GM21447 (cell line): Measurements from ENCODE around the gene HS3ST4.

ENCODE experiments used
- ATAC-seq: cut with Tn5 transposase; IDR thresholded peaks from one replicate; pipeline ENCODE4 v1.9.1; 2021; ENCODE audit not compliant: unreplicated experiment

Gene HS3ST4

DNA sequence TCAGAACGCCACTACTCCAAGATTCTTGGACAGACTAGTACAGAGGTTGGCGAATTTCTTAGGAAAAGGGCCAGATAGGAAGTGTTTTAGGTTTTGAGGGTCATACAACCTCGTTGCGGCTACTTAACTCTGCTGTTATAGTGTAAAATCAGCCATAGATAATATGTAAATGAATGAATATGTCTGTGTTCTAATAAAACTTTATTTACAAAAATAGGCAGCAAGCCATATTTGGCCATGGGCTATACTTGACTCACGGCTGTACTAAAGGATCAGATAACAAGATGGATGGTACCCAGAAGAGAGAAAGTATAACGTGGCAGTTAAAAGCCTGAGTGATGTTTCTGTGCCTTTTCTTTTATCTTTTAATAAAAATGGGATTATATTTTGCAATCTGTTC lies 125.5 kb downstream of the HS3ST4 start:
- no peak for ATAC-seq

DNA sequence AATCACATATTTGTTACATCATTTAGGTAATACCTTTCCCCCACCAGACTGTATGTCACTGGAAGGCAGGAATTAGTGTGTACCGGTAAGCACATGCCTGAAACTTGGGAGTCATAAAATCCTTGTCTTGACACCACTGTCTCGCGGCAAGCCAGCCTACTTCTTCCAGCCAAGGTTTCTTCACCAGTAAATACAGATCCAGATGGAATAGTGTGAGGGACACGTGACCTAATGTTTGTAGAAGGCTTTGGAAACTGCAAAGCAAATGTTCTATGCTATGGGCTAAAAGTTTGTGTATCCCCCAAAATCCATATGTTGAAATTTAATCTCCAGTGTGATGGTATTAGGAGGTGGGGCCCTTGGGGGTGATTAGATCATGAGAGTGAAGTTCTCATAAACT lies 126.1 kb downstream of the HS3ST4 start:
- no peak for ATAC-seq

DNA sequence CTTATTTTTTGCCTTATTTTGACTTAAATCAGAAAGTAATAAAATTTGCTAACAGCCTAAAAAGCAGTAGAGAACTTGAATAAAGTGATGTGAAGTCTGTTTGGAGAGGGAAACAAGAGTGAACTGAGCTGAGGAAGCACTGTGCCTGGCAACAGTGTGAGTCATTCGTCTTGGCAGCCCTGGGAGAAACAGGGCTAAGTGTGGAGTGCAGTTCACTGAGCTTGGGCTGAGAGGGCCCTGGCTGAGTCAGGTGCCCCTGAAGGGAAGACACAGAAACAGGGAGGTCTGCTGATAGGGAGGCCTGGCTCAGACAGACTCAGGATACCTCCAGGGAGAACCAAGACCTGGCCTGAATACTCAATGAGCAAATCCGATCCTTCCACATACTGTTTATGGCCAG lies 132.1 kb downstream of the HS3ST4 start:
- ATAC-seq: no peak

DNA sequence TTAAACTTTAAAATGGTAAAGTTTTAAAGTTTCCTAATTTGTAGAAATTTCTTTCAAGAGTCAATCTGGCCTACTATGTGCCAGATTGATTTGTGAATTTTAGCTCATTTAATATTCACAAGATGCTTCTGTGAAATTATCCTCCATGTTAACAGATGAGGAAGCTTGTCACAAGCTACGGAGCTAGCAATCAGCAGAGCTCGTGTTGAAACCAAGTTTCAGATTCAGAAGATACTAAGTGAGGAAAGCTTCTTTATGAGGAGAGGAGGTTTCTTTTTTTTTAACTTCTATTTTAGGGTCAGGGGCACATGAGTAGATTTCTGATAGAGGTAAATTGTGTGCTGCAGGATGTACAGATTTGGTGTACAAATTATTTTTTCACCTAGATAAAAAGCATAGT lies 135.9 kb downstream of the HS3ST4 start:
- no peak for ATAC-seq

DNA sequence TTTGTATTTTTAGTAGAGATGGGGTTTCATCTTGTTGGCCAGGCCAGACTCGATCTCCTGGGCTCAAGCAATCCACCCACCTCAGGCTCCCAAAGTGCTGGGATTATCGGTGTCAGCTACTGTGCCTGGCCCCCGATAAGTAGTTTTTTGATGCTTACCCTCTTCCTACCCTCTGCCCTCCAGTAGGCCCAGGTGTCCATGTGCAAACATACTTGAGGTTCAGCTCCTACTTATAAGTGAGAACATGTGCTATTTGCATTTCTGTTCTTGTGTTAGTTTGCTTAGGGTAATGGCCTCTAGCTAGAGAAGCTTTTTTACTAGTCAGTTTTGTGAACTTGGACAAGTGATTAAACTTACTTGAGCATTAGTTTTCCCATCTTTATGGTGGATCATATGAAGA lies 136.8 kb downstream of the HS3ST4 start:
- no peak for ATAC-seq

DNA sequence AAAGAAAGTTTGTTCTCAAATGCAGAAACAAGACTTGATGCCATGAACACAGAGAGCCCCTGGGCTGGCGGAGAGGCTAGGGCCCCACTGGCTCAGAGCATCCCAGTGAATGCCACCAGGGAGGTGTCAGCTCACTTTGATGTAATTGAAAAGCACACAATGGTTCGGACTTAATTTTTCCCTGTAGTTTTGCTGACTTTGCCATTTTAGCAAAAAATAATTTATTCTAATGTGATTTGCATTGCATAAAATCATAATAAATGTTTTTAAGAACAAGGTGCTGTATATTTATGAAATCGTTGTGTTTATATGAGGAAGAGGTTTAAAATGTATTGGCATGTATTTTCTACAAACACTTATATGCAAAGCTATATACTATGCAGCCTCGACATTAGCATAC lies 140.5 kb downstream of the HS3ST4 start:
- no peak for ATAC-seq

DNA sequence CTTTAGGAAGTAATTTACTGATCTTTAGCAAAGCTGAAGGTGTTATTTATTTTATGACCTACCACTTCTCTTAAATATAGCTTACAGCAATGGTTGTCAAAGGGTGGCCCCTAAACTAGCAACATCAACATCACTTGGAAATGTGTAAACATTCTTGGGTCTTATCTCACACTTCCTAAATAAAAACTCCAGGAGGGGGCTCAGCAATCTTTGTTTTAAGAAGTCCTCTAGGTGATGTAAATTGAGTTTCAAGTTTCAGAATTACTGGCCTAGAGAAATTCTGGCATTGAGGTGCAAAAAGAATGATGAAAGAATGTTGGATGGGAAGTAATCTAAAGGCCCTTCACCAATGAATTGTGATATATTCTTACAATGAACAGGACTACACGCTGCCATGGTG lies 142.3 kb downstream of the HS3ST4 start:
- no peak for ATAC-seq

DNA sequence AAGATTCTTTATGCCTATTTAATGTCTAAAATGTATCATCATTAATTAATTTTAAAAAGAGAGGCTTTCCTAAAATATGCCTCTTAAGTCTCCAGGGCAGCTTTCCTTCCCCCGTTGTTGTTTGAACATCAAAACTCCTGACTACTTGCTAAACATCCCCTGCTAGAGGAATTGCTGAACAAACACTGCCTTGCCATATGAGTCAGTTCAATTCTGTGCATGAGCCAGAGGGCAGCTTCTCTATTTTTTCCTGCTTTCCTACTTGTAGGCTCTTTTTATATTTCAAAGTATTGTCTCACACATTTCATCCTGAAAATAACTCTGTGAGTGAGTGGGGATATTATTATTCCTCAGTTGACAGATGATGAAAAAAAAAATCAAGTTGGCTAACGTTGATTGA lies 143.4 kb downstream of the HS3ST4 start:
- ATAC-seq: no peak

DNA sequence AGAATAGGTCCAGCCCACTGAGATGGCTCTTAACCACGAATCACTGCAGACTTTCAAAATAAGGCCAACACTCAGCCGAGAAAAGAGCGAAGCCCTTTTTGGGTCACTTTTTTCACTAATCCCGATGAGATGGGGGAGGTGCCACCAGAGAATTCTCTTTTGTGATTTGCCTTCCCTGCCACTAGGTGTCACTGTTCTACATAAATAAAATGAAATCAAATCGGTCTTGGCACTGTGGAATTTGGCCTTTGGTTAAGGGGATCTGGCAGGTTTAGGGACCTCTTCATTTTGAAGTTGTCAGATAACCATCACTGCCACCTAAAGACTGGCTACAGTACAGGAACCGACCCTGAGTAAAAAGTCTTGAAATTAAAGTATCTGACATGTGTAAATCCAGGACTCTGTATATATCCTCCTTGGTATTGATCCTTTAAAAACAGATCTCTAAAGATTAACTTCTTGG lies 147.0 kb downstream of the HS3ST4 start:
- ATAC-seq: no peak

DNA sequence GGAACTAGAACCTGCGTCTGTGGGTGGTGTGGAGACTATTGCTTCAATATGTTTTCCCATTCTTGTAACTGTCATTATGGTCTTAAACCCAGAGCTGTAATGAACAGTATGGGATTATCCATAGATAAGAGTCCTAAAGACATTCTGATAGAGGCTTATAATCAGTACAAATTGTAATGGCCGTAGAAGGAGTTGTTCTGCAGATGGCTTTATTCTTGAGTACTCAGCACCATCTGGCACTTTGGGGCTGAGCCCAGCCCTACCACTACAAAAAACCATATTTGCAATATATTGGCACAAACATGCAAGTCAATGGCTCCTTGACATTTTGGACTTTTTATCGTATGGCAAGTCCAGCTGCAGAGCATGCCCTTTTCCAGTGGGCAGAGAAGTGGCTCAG lies 150.0 kb downstream of the HS3ST4 start:
- no peak for ATAC-seq

DNA sequence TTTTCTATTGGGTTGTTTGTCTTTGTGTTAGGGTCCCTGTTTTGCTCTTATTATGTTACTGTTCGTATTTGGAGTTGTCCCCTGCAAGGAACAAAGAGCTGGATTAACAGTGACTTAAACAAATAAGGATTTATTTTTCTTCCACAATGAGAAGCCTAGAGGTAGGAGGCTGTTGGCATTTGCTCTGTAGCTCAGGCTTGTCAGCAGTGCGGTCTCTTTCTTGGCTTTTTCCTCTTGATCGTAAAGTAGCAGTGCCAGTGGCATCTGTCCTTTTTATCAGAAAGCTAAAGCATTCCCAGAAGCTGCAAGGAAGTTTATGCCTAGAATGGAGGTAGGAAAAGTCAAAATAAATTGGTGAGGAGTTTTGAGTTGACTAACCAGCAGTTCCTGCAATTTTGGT lies 154.1 kb downstream of the HS3ST4 start:
- ATAC-seq: no peak

DNA sequence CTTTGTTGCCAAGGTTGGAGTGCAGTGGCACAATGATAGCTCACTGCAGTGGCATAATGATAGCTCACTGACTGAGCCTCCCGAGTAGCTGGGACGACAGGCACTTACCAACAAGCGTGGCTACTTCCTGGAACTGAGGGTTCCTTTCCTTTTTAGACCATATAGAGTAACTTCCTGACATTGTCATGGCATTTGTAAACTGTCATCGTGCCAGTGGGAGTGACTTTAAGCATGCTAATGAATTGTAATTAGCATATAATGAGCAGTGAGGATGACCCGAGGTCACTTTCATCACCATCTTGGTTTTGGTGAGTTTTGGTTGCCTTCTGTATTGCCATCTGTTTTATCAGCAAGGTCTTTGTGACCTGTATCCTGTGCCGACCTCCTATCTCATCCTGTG lies 162.4 kb downstream of the HS3ST4 start:
- ATAC-seq: no peak

DNA sequence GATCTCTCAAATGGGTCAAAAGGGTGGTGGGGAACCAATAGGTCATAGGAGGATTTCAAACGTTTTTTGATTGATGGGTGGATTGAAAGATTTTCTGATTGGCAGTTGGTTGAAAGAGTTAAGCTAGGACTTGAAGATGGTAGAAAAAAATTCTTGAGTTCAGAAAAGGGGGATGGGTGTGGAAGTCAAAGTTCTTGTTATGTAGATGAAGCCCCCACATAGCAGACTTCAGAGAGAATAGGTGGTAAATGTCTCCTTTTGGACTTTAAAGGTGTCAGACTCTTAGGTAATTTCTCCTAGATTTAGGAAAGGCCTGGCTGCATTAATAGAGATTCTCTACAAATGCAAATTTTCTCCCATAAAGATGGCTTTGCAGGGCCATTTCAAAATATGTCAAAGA lies 163.3 kb downstream of the HS3ST4 start:
- ATAC-seq: no peak

DNA sequence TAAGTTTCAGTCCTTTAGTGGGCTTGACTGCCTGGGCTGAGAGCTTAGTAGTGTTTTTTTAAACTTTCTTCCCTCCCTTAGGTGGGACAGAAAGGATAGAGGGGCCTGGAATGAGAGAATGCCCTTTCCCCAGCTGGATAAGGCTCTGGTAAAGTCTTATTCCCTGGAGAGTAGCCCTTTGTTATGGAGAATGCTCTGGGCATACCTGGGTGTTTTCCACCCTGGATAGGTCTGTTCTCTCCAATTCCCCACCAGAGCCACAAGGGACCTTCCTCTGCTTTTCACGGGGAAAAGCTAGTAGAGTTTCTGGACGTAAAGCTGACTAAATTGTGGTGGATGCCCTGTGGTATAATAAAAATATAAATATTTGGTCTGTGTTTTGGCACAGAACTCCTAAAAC lies 164.1 kb downstream of the HS3ST4 start:
- no peak for ATAC-seq

DNA sequence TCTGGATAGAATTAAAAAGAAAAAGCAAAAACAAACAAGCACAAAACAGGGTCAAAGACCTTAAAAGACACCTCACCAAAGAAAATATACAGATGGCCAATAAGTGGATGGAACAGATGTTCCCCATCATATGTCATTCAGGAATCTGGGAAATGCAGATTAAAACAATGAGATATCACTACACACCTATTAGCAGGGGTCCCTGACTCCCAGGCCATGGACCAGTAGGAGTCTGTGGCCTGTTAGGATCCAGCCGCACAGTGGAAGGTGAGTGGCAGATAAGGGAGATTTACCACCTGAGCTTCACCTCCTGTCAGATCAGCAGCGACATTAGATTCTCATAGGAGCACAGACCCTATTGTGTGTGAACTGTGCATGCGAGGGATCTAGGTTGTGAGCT lies 167.9 kb downstream of the HS3ST4 start:
- no peak for ATAC-seq

DNA sequence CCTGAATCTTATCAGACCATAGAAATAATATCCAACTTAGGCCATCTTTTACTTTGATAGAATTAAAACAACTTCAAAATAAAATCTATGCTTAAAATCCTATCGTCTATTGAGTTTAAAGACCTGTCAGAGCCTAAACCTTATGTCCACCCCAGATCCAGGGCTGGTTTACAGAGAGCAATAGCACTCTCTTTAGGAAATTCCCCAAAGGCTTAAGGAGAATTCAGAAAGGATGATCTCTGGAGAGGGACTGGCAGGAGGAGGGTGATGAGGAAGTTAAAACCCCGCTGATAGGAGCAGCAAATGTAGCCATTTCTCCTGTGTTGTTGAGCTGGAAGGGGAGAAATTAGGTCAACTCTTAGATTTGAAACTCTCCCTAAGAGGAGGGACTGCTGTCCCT lies 175.3 kb downstream of the HS3ST4 start:
- no peak for ATAC-seq

DNA sequence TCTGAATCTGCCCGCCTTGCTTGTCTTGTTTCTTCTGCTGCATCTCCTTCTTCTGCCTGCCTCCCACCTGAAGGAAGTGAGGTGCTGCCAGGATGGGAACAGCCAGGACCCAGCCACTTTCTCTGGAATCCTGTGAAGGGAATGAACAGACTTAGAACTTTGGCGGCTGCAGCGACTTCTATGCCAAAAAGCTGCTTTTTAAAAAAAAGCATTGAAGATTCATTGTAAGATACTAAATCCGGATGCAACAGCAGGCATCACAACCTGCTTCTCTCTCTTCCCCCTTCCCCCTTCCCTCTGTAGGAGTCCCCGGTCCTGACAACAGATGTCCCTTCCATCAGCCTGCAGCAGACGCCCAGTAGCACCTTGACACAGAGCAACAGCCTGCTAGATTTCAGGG lies 176.3 kb downstream of the HS3ST4 start:
- ATAC-seq: no peak

DNA sequence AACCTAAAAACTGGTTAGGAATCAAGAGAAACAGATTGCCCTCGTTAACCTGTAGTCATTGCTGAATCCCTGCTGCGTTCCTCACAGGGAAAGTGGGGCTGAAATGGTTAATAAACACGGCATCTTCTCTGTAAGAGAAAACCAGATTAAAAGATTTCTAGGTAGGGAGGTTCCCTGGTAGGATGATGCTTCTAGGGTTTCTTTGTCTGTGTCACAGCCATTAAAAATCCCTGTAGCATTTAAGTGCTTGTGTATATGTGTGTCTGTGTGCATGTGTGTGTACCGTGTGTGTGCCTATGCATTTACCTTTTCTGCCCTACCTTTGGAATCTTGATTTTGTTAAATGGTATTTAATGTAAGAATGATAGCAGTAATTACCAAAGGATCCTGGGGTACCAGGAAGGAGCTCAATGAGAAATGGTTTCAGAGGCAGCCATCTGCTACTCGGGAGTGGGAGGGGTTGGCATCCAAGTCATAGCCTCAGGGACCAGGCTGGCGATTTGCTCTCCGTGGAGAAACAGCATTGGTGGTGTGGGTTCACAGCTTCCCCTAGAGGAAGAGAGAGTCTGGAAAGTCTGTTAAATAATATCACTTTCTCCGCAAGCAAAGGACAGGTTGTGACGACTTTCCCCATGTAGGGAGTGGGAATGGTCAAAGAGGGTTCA lies 177.1 kb downstream of the HS3ST4 start:
- no peak for ATAC-seq

DNA sequence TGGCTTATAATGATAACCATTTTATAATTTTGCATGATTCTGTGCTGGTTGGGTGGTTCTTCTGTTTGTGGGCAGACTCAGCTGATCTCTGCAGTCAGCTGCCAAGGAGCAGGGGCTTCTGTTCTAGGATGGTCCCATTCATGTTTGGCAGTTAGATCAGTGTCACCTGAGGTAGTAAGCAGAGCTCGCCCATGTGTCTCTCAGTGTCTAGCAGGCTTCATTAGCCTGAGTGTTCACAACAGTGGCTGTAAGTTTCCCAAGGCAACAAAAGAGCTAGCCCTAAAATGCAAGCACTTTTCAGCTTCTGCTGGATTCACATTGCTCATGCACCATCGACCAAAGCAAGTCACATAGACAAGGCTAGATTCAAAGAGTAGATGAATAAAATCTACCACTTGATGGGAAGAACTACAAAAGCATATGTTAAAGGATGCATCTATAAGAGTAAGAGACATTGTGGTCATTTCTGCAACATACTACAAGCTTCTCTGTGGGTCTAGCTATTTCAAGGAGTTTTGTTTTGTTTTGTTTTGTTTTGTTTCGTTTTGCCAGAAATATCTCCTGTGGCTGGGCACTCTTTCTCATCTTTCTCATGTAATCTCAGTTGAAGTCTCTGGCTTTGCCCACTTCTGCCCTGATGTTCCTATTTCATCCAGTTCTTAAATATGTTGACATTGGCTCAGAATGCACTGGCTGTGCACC lies 180.8 kb downstream of the HS3ST4 start:
- ATAC-seq: no peak

DNA sequence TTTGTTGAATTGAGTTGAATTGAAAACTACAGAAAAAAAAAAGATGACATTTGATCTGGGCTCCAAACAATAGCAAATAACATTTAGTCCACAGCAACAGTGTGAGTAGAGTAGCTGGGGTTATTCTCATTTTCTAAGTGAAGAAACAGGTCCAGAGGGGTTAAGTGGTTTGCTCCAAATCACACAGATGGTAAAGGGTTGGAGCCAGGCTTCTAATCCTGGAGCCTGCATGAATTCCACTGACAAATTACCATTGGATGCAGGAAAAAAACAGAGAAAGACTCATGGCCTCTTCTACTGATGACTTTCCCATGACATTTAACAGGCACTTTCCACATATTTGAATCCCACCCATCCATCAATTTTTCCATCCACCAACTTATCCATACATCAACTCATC lies 182.4 kb downstream of the HS3ST4 start:
- ATAC-seq: no peak

DNA sequence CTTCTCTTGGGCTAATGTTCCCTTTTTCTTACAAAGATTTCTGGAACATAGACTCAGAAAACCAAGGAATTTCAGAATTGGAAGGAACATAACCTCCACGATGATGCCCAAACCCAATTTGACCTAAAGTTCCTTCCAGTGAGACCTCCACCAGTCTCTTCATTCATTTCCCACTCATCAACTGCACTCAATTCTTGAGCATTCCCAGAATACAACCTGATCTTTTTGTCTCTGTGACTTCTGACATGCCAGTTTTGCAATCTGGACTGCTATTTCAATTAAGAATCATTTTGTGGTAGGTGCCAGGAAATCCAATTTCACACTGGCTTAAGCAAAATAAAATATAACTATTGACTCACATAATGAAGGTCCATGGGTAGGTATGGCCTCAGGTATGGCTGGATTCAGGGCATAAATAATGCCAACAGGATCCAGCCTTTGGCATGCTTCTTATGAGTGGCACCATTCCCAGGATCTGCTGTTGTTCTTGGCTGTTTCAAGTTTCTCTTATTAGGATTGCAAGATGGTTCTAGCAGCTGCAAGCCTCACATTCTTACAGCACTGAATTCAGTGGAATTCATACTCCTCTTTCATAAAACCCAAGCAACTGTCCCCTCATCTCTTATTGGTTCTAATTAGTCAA lies 184.3 kb downstream of the HS3ST4 start:
- no peak for ATAC-seq

DNA sequence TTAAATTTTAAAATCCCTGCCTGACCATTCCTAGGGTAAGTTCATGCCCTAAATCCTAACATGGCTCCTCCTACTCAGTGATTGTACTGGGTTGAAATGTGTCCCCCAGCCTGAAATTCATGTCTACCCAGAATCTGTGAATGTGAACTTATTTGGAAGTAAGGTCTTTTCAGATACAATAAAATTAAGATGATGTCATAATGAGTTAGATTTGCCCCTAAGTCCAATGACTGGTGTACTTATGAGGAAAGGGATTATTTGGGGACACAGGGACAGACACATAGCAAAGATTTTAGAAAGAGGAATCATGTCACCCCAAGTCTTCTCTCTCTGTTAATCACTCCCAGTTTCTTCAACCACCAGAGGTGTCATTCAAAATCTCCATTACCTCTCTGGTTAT lies 185.3 kb downstream of the HS3ST4 start:
- no peak for ATAC-seq
